Hepatic stellate cell (primary cell): ENCODE data around the gene AP1G1.
"Not testable (repeated sequence)": the region's sequence is repeated elsewhere in the genome, so short reads cannot be mapped to it uniquely, and the experiment has no call there.

Experiments
- DNase-seq: peaks from one replicate; pipeline ENCODE4 v3.0.0; 2011; ENCODE audit warnings: low spot score

The AP1G1 gene

GRCh38 chr16:71807905-71808592 lies 585 bp downstream of the AP1G1 start:
- peak; percentile 31 for DNase-seq

DNA sequence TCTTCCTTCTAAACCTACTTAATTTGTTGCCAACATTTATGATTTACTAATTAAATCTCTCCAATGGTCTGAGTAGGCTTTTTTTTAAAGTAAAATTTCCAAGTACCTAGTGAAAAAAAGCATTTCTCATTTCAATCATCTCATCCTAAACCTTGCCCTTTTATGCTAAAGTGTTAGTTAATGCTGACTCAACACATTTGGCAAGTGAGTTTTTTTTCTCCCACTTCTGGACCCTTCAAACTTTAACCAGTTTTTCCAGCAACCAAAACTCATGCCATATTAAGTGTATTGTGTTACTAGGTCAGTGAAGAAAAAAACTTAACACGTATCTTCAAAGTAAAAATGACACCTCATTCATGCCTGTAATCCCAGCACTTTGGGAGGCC lies 5.3 kb downstream of the AP1G1 start:
- DNase-seq = no peak

DNA sequence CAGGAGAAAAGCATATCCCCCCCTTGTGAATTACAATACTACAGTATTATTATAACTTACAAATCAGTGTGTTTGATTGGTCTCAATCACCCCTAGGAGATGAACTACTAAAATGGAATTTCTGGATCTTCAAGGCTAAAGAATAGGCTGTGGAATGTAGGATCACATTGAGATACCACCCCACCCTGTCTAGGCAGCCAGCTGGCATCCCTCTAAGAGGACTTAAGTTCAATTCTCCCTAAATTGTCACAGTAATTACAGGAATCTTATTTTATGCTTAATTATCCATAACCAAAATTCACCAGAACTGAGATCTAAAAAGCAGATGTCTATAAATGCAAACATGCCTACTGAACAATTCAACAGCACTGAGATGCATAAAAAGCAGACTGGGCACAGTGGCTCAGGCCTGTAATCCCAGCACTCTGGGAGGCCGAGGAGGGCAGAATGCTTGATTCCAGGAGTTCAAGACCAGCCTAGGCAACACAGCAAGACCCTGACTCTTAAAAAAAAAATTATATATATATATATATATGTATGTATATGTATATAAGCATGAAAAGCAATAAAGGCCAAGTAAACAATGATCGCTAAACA lies 12.0 kb downstream of the AP1G1 start:
- no peak for DNase-seq

GRCh38 chr16:71794943-71795342 lies 13.7 kb downstream of the AP1G1 start:
- no peak for DNase-seq

DNA sequence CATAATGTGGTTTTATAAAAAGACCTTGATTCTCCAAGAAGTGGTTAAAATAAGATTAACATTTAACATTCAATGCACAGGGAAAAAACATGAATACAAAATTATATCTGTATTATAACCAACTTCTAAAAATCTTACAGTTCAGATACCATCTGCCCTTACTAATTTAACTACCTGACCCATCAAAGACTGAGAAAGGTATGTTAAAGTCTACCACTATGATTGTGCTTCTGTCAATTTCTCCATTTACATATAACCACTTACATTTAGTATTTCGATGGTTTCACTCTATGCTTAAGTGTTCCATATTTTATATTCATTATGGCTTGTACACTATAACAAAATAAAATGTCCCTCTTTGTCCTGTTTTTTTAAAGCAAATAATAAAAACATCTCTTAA lies 14.6 kb downstream of the AP1G1 start:
- DNase-seq = no peak

DNA sequence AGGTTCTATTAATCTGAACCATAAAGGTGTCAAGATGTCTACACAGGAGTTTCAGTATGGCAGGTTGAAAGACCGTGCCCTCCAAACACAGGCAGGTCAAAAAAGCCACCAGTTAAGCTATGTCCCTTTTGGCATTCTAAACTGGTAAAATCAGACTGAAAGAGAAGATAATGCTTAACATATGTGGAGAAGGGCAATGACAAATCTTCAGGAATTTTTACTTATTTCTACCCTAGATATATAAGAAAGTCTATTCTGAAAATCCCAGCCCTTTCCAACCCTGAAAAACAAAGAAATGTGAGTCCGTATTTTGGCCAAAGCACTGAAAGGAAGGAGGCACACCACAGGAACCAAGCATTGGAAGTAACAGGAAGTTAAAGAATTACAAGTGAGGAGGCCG lies 16.5 kb downstream of the AP1G1 start:
- no peak for DNase-seq

GRCh38 chr16:71790329-71790728 lies 18.3 kb downstream of the AP1G1 start:
- not testable (repeated sequence) for DNase-seq

GRCh38 chr16:71789136-71789535 lies 19.5 kb downstream of the AP1G1 start:
- DNase-seq = no peak

DNA sequence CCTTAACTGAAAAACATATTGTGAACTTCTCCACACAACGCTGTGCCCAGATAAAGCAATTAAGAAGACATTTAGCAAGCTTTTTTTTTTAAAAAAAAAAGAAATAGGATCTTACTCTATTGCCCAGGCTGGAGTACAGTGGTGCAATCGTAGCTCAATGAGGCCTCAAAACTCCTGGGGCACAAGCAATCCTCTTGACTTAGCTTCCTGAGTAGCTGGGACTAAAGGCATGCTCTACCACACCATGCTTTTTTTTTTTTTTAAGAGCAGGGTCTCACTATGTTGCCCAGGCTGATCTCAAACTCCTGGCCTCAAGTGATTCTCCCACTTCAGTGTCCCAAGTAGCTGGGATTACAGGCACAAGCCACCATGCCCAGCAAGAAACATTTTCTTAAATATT lies 20.1 kb downstream of the AP1G1 start:
- DNase-seq = no peak

- not testable (repeated sequence) for DNase-seq
These were observed 23.5 kb downstream of the AP1G1 start for GRCh38 chr16:71785143-71785542.

DNA sequence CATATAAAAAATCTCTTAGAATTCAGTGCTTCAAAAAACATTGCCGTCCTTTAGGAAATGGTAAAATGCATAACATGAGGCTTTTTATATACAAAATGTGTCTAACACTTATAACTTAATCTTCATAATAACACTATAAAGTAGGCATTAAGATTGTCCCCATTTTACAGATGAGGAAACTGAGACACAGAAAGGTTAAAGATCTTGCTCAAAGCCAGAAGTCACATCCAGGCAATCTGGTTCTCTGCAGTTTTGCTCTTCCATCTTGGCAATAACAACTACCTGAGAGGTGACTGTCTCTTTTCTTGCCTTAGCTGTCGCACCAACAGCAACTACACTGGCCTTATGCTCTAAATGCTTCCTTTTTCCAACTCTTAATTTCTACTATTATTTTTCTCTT lies 24.5 kb downstream of the AP1G1 start:
- DNase-seq = no peak

DNA sequence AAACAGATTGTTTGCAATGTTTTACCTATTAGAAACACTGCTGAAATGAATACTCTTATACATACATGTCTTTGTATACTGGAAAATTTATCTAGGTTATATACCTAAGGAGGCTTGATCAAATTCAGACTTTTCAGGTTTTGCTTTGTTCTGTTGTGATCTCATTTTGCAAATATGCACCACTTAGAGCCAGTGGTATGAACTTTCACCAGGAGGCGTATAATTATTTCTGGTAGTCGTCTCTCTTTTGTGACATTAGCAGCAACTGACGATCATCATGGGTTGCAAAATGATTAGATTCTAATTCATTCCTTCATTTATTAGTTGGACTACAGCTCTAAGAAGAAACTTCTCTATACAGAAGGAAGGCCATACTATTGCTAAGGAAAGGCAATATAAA lies 26.9 kb downstream of the AP1G1 start:
- DNase-seq = no peak

- DNase-seq = no peak
These were observed 28.0 kb downstream of the AP1G1 start for GRCh38 chr16:71780521-71781089.

GRCh38 chr16:71778780-71779179 lies 29.9 kb downstream of the AP1G1 start:
- no peak for DNase-seq

GRCh38 chr16:71777329-71777728 lies 31.3 kb downstream of the AP1G1 start:
- no peak for DNase-seq

DNA sequence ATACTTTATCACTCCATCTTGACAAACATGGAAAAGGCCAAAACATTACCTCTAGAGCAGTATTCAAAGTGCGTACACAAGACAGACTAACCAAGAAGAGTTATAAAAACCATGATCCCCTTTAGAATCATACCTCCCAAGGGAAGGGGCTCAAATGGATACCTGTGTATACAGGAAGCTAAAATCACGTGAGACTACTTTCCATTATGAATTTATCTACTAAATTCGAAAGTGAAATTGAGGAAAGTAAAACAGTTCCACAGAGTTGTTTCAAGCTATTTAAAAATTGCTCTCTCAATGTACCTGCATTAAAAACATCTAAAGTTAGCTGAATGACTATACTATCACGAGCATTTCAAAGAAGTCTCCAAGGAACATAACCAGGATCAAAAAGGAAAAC lies 32.7 kb downstream of the AP1G1 start:
- no peak for DNase-seq

DNA sequence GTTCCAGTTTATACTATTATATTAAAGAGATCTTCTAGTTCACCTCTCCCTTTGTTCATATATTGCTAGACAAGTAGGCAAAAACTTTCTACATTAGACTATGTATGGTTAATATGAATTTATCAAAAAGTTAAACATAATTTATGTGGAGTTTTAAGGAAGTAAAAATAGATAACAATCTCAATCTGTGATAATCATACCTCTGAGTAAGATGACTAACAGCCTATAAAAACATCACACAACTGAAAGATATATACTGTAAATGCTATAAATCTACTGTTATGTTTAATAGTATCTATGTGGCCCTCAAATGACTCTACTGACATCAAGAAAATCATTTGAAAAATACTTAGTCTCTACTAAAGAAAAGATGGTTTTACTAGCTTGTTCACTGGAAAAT lies 37.1 kb downstream of the AP1G1 start:
- no peak for DNase-seq

- no peak for DNase-seq
These were observed 39.4 kb downstream of the AP1G1 start for GRCh38 chr16:71769222-71769621.

DNA sequence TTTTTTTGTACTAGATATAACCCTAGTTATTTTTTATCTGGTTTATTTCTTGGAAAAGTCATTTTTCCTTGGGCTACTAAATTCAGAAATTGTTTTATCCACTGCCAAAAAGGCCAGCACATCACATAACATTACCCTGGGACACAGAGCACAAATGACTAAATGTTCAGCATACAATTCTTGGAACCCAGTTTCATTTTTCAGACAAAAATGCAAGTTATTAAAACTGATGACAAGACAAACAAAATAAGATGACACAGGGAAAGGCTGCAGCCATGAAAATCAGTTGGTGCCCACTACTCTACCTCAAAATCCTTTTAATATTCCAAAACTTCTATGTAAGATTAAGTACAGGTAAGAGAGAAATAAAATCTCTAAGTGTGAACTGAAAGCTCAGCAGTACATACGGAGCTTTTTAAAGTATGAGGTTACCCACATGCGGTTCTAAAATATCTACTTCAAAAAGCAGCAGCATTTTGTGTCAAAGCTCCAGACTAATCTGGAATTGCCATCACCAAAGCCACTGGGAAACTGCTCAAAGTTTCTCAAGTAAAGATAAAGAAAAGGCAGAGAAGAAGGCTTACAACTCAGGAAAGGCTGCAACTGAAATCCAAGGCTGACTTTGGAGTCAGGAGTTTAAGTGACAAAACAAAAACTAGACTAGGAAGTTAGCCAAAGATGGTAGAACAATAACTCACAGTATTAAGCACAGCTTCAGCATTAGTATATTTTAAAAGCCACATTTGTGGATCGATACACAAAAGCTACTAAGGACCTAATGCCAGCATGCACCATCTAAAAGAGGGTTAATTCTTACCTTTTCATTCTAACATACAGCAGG lies 41.4 kb downstream of the AP1G1 start:
- DNase-seq = no peak

DNA sequence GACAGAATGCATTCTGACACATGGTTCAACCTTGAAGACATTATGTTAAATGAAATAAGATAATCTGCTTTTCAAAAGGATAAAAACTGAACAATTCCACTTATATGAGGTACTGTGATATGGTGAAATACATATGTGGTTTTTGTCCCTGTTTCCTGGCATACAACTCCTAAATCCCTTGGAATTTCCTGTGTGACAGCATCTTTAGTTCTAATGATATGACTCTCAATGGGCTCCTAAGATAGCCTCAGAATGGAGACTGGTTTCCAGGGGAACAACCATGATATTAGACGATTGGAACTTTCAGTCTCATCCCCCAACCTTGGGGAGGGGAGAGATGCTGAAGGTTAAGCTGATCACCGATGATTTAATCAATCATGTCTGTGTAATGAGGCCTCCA lies 46.4 kb downstream of the AP1G1 start:
- peak; percentile 58 for DNase-seq

- no peak for DNase-seq
These were observed 47.5 kb downstream of the AP1G1 start for GRCh38 chr16:71761097-71761496.

DNA sequence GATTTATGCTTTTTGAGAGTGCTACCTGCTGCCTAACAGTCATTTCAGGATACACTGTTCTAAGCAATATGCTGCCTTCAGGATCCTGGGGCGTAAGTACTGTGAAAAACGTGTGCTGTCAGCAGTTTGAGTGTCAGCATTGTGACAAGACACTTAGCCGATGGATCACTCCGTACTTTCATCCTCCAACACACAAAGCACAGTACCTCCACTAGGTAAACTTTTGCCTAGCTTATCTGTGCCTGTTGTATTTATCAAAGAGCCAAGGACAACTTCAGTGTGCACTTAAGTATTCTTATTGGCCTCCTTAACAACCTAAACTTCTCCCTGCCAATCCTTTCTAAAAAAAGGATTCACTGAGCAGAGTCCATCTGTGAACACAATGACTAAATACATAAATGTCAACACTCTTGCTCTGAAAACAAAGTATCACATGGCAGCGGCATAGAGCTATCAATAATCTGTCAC lies 50.3 kb downstream of the AP1G1 start:
- DNase-seq = no peak

DNA sequence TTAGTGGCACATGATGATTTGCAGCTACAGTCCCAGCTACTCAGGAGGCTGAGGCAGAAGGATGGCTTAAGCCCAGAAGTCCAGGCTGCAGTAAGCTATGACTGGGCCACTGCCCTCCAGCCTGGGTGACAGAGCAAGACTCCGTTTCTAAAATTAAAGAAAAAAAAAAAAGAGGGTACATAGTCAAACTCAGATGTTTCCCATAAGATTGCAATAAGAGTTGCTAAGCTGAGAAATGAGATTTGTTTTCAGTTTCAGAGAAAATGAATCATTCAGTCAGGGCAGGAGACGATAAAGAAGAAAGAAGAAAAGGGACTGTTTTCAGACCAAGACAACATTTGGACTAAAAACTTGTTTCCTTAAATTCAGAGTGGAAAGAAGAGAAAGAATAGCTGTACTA lies 54.0 kb downstream of the AP1G1 start:
- no peak for DNase-seq
